HL-60 (cell line): ENCODE data around the gene GABRR1.

Source experiments
- CTCF ChIP-seq: IDR thresholded peaks from one replicate; pipeline ENCODE4 v1.5.1; 2011; ENCODE audit warnings: low read length, control low read depth, inconsistent platforms; ENCODE audit not compliant: insufficient read depth
- GABPA ChIP-seq: IDR thresholded peaks from 2 replicates; pipeline ENCODE4 v1.6.1; 2012; ENCODE audit warnings: low read depth
- POLR2AphosphoS5 ChIP-seq: IDR thresholded peaks from 2 replicates; pipeline ENCODE4 v1.6.1; 2012; ENCODE audit warnings: low read depth
- REST ChIP-seq: IDR thresholded peaks from 2 replicates; pipeline ENCODE4 v1.6.1; 2012; ENCODE audit warnings: low read depth; ENCODE audit not compliant: insufficient replicate concordance

- no peak for TF ChIP-seq GABPA
- no peak for TF ChIP-seq CTCF
- TF ChIP-seq POLR2AphosphoS5: 0 out of 2 replicates have a peak, but pooled peaks have one; percentile 27
- TF ChIP-seq REST: no peak
These were observed 43.7 kb upstream of the GABRR1 start for GRCh38 chr6:89260832-89261231.
